Measurements from ENCODE around the gene COPS3. TPM values are rescaled to one million over a fixed set of nuclear protein-coding genes. Genes with fewer than 3 reads are reported as not detected.

The COPS3 gene
- total RNA-seq (100 to 1,000 TPM; 128 to 134 TPM), polyA plus RNA-seq (ENCODE audit: insufficient read depth, low read depth, low replicate concordance) (198 TPM)
- long read RNA-seq, donor 1, transcript COPS3-201 (12 exons, 1,641 nt), result major isoform, 27 of 34 reads
- long read RNA-seq, donor 1, partial matches to known transcripts, result 6 of 34 reads
- long read RNA-seq, donor 1, other reads (novel, unspliced or antisense), result 0 of 34 reads
- long read RNA-seq, donor 2, transcript COPS3-201 (12 exons, 1,641 nt), result major isoform, 27 of 29 reads
- long read RNA-seq, donor 2, partial matches to known transcripts, result 0 of 29 reads
- long read RNA-seq, donor 2, other reads (novel, unspliced or antisense), result 0 of 29 reads

- H3K9me3 ChIP-seq, result no peaks in the 10 kb centered on the region
- peak; percentile 100 for DNase-seq
- WGBS, 2 donors, result 1% methylated on average over 32 to 71 of the region's 80 CpGs
- intact Hi-C loops (cut with DNase I; ENCODE audit: low total_unique reads), result no loop called here
- H3K27ac ChIP-seq, result peak within 1 kb of the TSS; percentile 97 to 99
- TF ChIP-seq POLR2A (IDR thresholded peaks at IDR 0.05) (peak; percentile 13), CTCF (IDR thresholded peaks at IDR 0.05) (peak in 1 of 3 experiments; percentile 1)
- peaks cover 28% of the 10 kb centered on the region for H3K4me1 ChIP-seq
- H3K36me3 ChIP-seq (ENCODE audit: low read depth, missing control alignments), result no peaks in the 10 kb centered on the region
- no peaks in the 10 kb centered on the region for H3K27me3 ChIP-seq
- H3K4me3 ChIP-seq, result peak within 1 kb of the TSS; percentile 96 to 99
Measured at GRCh38 chr17:17280613-17281549, at the start of gene COPS3. COPS3 (minus strand) TSS chr17:17281246; CDS start chr17:17281186, 60 bp downstream.

- no peak overlapping the region for H3K4me3 ChIP-seq
- H3K36me3 ChIP-seq (ENCODE audit: low read depth, missing control alignments), result no peaks in the 10 kb centered on the region
- no peaks in the 10 kb centered on the region for H3K9me3 ChIP-seq
- H3K27ac ChIP-seq, result no peak overlapping the region
- no peaks in the 10 kb centered on the region for H3K4me1 ChIP-seq
- H3K27me3 ChIP-seq, result no peaks in the 10 kb centered on the region
- no peak for DNase-seq
- 76 to 90% methylated on average over 8 of the region's 8 CpGs for WGBS, 2 donors
- intact Hi-C loops (cut with DNase I; ENCODE audit: low total_unique reads), result no loop called here
- TF ChIP-seq CTCF (IDR thresholded peaks at IDR 0.05) (no peak), POLR2A (IDR thresholded peaks at IDR 0.05) (no peak)
Measured at GRCh38 chr17:17328251-17328650, 47.2 kb upstream of the COPS3 start.

GRCh38 chr17:17326275-17326875, 45.3 kb upstream of the COPS3 start:
- no peak for DNase-seq
- no peak overlapping the region for H3K4me3 ChIP-seq
- WGBS, 2 donors, result 94 to 95% methylated on average over 13 of the region's 13 CpGs
- no peak overlapping the region for H3K27ac ChIP-seq
- TF ChIP-seq CTCF (IDR thresholded peaks at IDR 0.05), result no peak
- no peak for TF ChIP-seq POLR2A (IDR thresholded peaks at IDR 0.05)
- intact Hi-C loops (cut with DNase I; ENCODE audit: low total_unique reads), result no loop called here
- no peaks in the 10 kb centered on the region for H3K9me3 ChIP-seq
- H3K36me3 ChIP-seq (ENCODE audit: low read depth, missing control alignments), result no peaks in the 10 kb centered on the region
- no peaks in the 10 kb centered on the region for H3K27me3 ChIP-seq
- no peaks in the 10 kb centered on the region for H3K4me1 ChIP-seq

- no peaks in the 10 kb centered on the region for H3K9me3 ChIP-seq
- intact Hi-C loops (cut with DNase I; ENCODE audit: low total_unique reads), result no loop called here
- 86 to 89% methylated on average over 9 of the region's 9 CpGs for WGBS, 2 donors
- no peak overlapping the region for H3K4me3 ChIP-seq
- no peaks in the 10 kb centered on the region for H3K36me3 ChIP-seq (ENCODE audit: low read depth, missing control alignments)
- no peak for DNase-seq
- H3K4me1 ChIP-seq, result no peaks in the 10 kb centered on the region
- TF ChIP-seq CTCF (IDR thresholded peaks at IDR 0.05) (no peak), POLR2A (IDR thresholded peaks at IDR 0.05) (no peak)
- H3K27me3 ChIP-seq, result no peaks in the 10 kb centered on the region
- H3K27ac ChIP-seq, result no peak overlapping the region
Measured at GRCh38 chr17:17325816-17326215, 44.8 kb upstream of the COPS3 start.
